ENCODE results near the gene FYN. TPM values are rescaled to one million over a fixed set of nuclear protein-coding genes. Genes with fewer than 3 reads are reported as not detected.

The FYN gene
- total and polyA plus RNA-seq, 2 of the 4 experiments (the other 2 are of a cell fraction), result 30.8 to 36.4 TPM

DNA sequence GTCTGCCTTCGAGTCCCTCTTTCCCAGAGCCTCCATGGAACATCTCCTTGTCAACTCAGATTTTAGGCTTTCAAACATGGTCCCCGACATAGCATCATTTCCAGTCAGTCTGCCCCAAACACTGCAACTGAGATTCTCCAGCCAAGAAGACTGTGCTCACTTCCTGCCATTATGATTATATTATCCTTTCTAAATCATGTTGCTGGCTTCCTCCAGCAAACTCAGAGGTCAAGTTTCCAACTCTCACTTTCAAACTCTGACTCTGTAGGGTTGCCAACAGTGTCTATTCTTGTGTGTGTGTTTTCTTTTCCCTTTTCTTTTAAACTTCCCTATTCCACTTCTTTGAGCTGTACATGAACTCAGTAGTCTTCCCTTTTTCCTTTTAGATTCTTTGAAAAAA lies 206.4 kb downstream of the FYN start:
- POLR2A ChIA-PET (ENCODE audit: unreplicated experiment), result no interaction called here

More for the DNA sequence above, 206.4 kb downstream of the FYN start:
- intact Hi-C loops (cut with micrococcal nuclease) (no loop called here), in situ Hi-C loops (cut with MboI; ENCODE audit: low sequenced_read_pairs) (no loop called here), dilution Hi-C loops (cut with HindIII; ENCODE audit: low sequenced_read_pairs, unreplicated experiment) (no loop called here)
- no peak overlapping the region; the same call in 1 of the 2 replicates for H3K27ac ChIP-seq (ENCODE audit: insufficient read depth, low read length)
- H3K4me1 ChIP-seq (ENCODE audit: control insufficient read depth, insufficient read depth, low read length), result peaks cover 17% of the 10 kb centered on the region
- no peak overlapping the region for H2BK5ac ChIP-seq (ENCODE audit: low read depth, low read length, poor library complexity, severe bottlenecking)
- H3K4me2 ChIP-seq (ENCODE audit: low read depth, low read length), result no peak overlapping the region
- H3K23ac ChIP-seq (ENCODE audit: low read depth, low read length), result no peak overlapping the region
- no peak overlapping the region for H4K5ac ChIP-seq (ENCODE audit: low read depth, low read length)
- H4K91ac ChIP-seq (ENCODE audit: insufficient read depth, low read depth, low read length), result no peak overlapping the region
- 0 out of 4 replicates have a peak overlapping the region, but pooled peaks of 1 of the 2 experiments have one; percentile 9 for H4K8ac ChIP-seq (ENCODE audit: low read depth in 2 of 2, low read length in 2 of 2)
- DNase-seq (peak; percentile 45), ATAC-seq (ENCODE audit: low read depth) (peak; percentile 31)
- H3K27me3 ChIP-seq (ENCODE audit: control insufficient read depth, insufficient read depth, low read length), result no peaks in the 10 kb centered on the region
- H3K36me3 ChIP-seq (ENCODE audit: control insufficient read depth, insufficient read depth, low read length), result peaks cover 4% of the 10 kb centered on the region
- H3K18ac ChIP-seq (ENCODE audit: low read depth, low read length), result no peak overlapping the region
- no peaks in the 10 kb centered on the region for H4K20me1 ChIP-seq (ENCODE audit: insufficient read depth, low read length)
- H3K79me1 ChIP-seq (ENCODE audit: low read depth in 1 of 2, low read length in 2 of 2), result no peaks in the 10 kb centered on the region
- H2BK15ac ChIP-seq (ENCODE audit: low read depth, low read length), result no peak overlapping the region
- H2AK5ac ChIP-seq (ENCODE audit: low read depth, low read length), result no peak overlapping the region
- WGBS, 2 experiments (ENCODE audit: extremely low coverage in 2 of 2, insufficient read length in 1 of 2), result 71% methylated on average over 1 of the region's 2 CpGs; no CpG with 5 or more reads in 1 of the 2 experiments
- no peak overlapping the region for H2BK20ac ChIP-seq (ENCODE audit: low read depth, low read length)
- BruUV-seq (replicated peaks), result no TSS peak
- no peak overlapping the region for H3K4ac ChIP-seq (ENCODE audit: low read depth, low read length)
- H2BK120ac ChIP-seq (ENCODE audit: low read depth, low read length), result no peak overlapping the region
- no peak overlapping the region for H3K4me3 ChIP-seq (ENCODE audit: insufficient read depth, low read depth, low read length)
- H3K9me1 ChIP-seq (ENCODE audit: insufficient read depth, low read length), result no peaks in the 10 kb centered on the region; the same call in 1 of the 2 replicates
- H3K9me3 ChIP-seq (ENCODE audit: control insufficient read depth, insufficient read depth, low read length), result no peaks in the 10 kb centered on the region
- H2AK9ac ChIP-seq (replicated peaks; ENCODE audit: low read depth, low read length, poor library complexity), result no peak overlapping the region
- H3K56ac ChIP-seq (ENCODE audit: extremely low read depth, insufficient read depth, low read length), result no peak overlapping the region
- H3K14ac ChIP-seq (replicated peaks; ENCODE audit: low read depth, low read length), result no peak overlapping the region
- CTCF ChIA-PET, result interaction anchor here (0.6 to 1.6 kb wide), 2 partner anchors 11 to 410 kb away, joined by 3 to 6 read pairs; no protein-coding TSS in a partner anchor
- TF ChIP-seq MAFK (IDR thresholded peaks at IDR 0.05; ENCODE audit: low read depth, low read length) (no peak), RAD21 (IDR thresholded peaks at IDR 0.05; ENCODE audit: low read length) (no peak), POLR2A (IDR thresholded peaks at IDR 0.05; ENCODE audit: low read depth, low read length) (no peak), RFX5 (IDR thresholded peaks at IDR 0.05; ENCODE audit: low read depth, low read length) (no peak)
- TF ChIP-seq, protein P1, sequence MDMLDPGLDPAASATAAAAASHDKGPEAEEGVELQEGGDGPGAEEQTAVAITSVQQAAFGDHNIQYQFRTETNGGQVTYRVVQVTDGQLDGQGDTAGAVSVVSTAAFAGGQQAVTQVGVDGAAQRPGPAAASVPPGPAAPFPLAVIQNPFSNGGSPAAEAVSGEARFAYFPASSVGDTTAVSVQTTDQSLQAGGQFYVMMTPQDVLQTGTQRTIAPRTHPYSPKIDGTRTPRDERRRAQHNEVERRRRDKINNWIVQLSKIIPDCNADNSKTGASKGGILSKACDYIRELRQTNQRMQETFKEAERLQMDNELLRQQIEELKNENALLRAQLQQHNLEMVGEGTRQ (IDR thresholded peaks at IDR 0.05; ENCODE audit: low read depth, low read length), result no peak
- H2AFZ ChIP-seq (replicated peaks; ENCODE audit: low read length, poor library complexity), result no peak overlapping the region
- H3K9ac ChIP-seq (ENCODE audit: low read depth, low read length), result no peak overlapping the region

All from IMR-90 (cell line).